Liver (tissue), 9 donors: ENCODE measurements around the gene COL8A1. TPM values are rescaled to one million over a fixed set of nuclear protein-coding genes. Genes with fewer than 3 reads are reported as not detected.

Source experiments
- DNase-seq: peaks from one replicate; pipeline ENCODE4 v3.0.0-alpha.2; 2017; ENCODE audit warnings: low spot score
- H3K27ac ChIP-seq, 2 donors: one replicate each; pipeline ENCODE4 v1.7.0; 2013; ENCODE audit warnings: inconsistent platforms in 2 of 2, low read length in 2 of 2, control low read depth in 1 of 2, low read depth in 1 of 2, mild to moderate bottlenecking in 1 of 2
- H3K27me3 ChIP-seq, 4 donors: one replicate each; pipeline versions ENCODE4 v1.6.1 to v1.7.0; 2013; ENCODE audit warnings: low read length in 3 of 4, inconsistent platforms in 1 of 4, mild to moderate bottlenecking in 1 of 4, moderate library complexity in 1 of 4; ENCODE audit not compliant: control insufficient read depth in 4 of 4, insufficient read depth in 4 of 4
- H3K36me3 ChIP-seq, 4 donors: one replicate each; pipeline versions ENCODE4 v1.6.1 to v1.7.0; 2013; ENCODE audit warnings: low read length in 3 of 4, mild to moderate bottlenecking in 3 of 4, low read depth in 1 of 4, moderate library complexity in 1 of 4; ENCODE audit not compliant: control insufficient read depth in 4 of 4, insufficient read depth in 3 of 4
- H3K4me1 ChIP-seq, 4 donors: one replicate each; pipeline versions ENCODE4 v1.6.1 to v1.7.0; 2013; ENCODE audit warnings: low read length in 3 of 4, mild to moderate bottlenecking in 3 of 4, moderate library complexity in 1 of 4; ENCODE audit not compliant: control insufficient read depth in 4 of 4, insufficient read depth in 4 of 4
- H3K4me3 ChIP-seq, 3 donors: one replicate each; pipeline versions ENCODE4 v1.6.1 to v1.7.0; 2013; ENCODE audit warnings: low read length in 3 of 3, control low read depth in 1 of 3, low read depth in 1 of 3, mild to moderate bottlenecking in 1 of 3
- H3K9ac ChIP-seq, 2 donors: one replicate each; pipeline ENCODE4 v1.7.0; 2013; ENCODE audit warnings: low read length in 2 of 2, mild to moderate bottlenecking in 2 of 2, moderate library complexity in 2 of 2, control low read depth in 1 of 2, low read depth in 1 of 2
- H3K9me3 ChIP-seq, 4 donors: one replicate each; pipeline versions ENCODE4 v1.6.1 to v1.7.0; 2013; ENCODE audit warnings: low read length in 3 of 4; ENCODE audit not compliant: control insufficient read depth in 4 of 4
- EGR1 ChIP-seq, 2 donors: IDR thresholded peaks; 2 replicates each; pipeline ENCODE4 v1.6.1; 2016 to 2018; ENCODE audit warnings: antibody characterized with exemption in 2 of 2, low read depth in 2 of 2
- FOXA1 ChIP-seq: IDR thresholded peaks from 2 replicates; pipeline ENCODE4 v1.6.1; 2016; ENCODE audit warnings: antibody characterized with exemption
- FOXA2 ChIP-seq: IDR thresholded peaks from 2 replicates; pipeline ENCODE4 v1.6.1; 2016; ENCODE audit warnings: antibody characterized with exemption
- GABPA ChIP-seq, 2 donors: IDR thresholded peaks in 1 of 2; conservative IDR thresholded peaks in 1 of 2; 2 replicates each; pipeline ENCODE4 v1.6.1; 2016; ENCODE audit warnings: antibody characterized with exemption in 2 of 2, mild to moderate bottlenecking in 1 of 2, moderate library complexity in 1 of 2
- HNF4A ChIP-seq, 2 donors: conservative IDR thresholded peaks; 2 replicates each; pipeline ENCODE4 v1.6.1; 2016; ENCODE audit warnings: antibody characterized with exemption in 2 of 2, mild to moderate bottlenecking in 2 of 2
- HNF4G ChIP-seq: IDR thresholded peaks from 2 replicates; pipeline ENCODE4 v1.6.1; 2016; ENCODE audit warnings: antibody characterized with exemption
- NR2F2 ChIP-seq: IDR thresholded peaks from 2 replicates; pipeline ENCODE4 v1.6.1; 2016; ENCODE audit warnings: antibody characterized with exemption
- RXRA ChIP-seq, 2 donors: IDR thresholded peaks; 2 replicates each; pipeline ENCODE4 v1.6.1; 2017 to 2018; ENCODE audit warnings: antibody characterized with exemption in 2 of 2, mild to moderate bottlenecking in 1 of 2
- SP1 ChIP-seq: IDR thresholded peaks from 2 replicates; pipeline ENCODE4 v1.6.1; 2018; ENCODE audit warnings: antibody characterized with exemption, mild to moderate bottlenecking
- YY1 ChIP-seq: IDR thresholded peaks from 2 replicates; pipeline ENCODE4 v1.6.1; 2016; ENCODE audit warnings: antibody characterized with exemption, mild to moderate bottlenecking
- WGBS: extraction: QIAGEN DNeasy Blood & Tissue Kit; methylation state at CpG from one replicate; pipeline ENCODE4 v1.1.7; 2013; 5-methylcytosine and 5-hydroxymethylcytosine counted together
- polyA plus RNA-seq, 2 donors: library from polyadenylated mRNA; stranded (reverse) in 1 of 2; unstranded in 1 of 2; fragments of 200-250 nt in 1 of 2; fragments of >200 nt in 1 of 2; fragmentation: Nextera tagmentation in 1 of 2; extraction: Ambion mirVana in 1 of 2; gene quantifications; one replicate each; pipeline versions ENCODE4 v1.2.1 to v1.2.3, GENCODE V29; 2013 to 2015
- total RNA-seq, 2 donors: library from RNA; depleted of rRNA; stranded (reverse); fragments of >200 nt; gene quantifications; one replicate each; pipeline ENCODE4 v1.2.3, GENCODE V29; 2014
- TF ChIP-seq, protein P1 (sequence below): IDR thresholded peaks from 2 replicates; pipeline ENCODE4 v1.6.1; 2016; ENCODE audit warnings: antibody characterized with exemption
- donor health status: healthy.
- donor health status: healthy.
- donor health status: healthy.
- donor health status: healthy.
- donor health status: healthy.

Gene COL8A1
- total and polyA plus RNA-seq, 4 donors: 0.14 to 2.2 (median 1.0) TPM

DNA sequence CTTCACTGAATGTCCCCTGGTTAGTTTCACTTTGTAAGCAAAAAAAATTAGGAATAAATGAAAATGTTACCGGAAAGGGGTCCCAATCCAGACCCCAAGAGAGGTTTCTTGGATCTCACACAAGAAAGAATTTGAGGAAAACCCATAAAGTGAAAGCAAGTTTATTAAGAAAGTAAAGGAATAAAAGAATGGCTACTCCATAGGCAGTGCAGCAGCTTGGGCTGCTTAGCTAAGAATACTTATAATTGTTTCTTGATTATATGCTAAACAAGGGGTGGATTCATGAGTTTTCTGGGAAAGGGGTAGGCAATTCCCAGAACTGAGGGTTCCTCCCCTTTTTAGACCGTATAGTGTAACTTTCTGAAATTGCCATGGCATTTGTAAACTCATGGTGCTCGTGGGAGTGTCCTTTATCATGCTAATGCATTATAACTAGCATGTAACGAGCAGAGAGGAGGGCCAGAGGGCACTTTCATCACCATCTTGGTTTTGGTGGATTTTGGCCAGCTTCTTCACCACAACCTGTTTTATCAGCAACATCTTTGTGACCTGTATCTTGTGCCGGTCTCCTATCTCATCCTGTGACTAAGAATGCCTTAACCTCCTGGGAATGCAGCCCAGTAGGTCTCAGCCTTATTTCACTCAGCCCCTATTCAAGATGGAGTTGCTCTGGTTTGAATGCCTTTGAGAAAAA lies 138.3 kb downstream of the COL8A1 start:
- 69% methylated on average over 5 of the region's 5 CpGs for WGBS
- no peak overlapping the region for H3K27ac ChIP-seq

DNA sequence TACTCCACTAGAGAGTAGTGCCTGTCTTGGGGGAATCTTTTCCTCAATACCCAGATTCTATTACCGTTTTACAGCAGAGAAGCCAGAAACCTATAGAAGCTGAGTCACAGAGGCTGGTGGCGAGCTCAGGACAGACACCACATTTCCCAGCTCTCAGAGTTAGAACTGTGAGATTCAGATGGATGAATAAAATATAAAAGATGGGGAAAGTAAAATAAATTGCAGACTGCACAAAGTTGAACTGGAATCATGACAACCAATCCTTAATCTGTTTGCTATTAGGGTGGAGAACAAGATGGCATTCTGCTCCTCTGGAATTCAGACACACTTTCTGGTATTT lies 138.8 kb downstream of the COL8A1 start:
- no peak overlapping the region for H3K4me3 ChIP-seq
- no peak for DNase-seq
- H3K4me1 ChIP-seq: no peaks in the 10 kb centered on the region
- 85% methylated on average over 2 of the region's 2 CpGs for WGBS
- H3K27me3 ChIP-seq: peaks cover 0 to 2% (median 0%) of the 10 kb centered on the region in 4 donors
- H3K36me3 ChIP-seq: no peaks in the 10 kb centered on the region
- H3K9ac ChIP-seq: no peak overlapping the region
- no peaks in the 10 kb centered on the region for H3K9me3 ChIP-seq
- TF ChIP-seq SP1: no peak
- TF ChIP-seq FOXA1: no peak
- TF ChIP-seq, protein P1, sequence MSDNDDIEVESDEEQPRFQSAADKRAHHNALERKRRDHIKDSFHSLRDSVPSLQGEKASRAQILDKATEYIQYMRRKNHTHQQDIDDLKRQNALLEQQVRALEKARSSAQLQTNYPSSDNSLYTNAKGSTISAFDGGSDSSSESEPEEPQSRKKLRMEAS: no peak
- TF ChIP-seq RXRA (IDR thresholded peaks at IDR 0.05): no peak
- TF ChIP-seq EGR1 (IDR thresholded peaks at IDR 0.05; ENCODE audit: low read depth in 2 of 2): no peak
- H3K27ac ChIP-seq: no peak overlapping the region

More for the DNA sequence above, 138.3 kb downstream of the COL8A1 start:
- Histone ChIP-seq H3K4me1 (no peaks in the 10 kb centered on the region), H3K4me3 (no peak overlapping the region), H3K9ac (no peak overlapping the region), H3K36me3 (no peaks in the 10 kb centered on the region), H3K27me3 (peaks cover 0 to 2% (median 0%) of the 10 kb centered on the region in 4 donors), H3K9me3 (no peaks in the 10 kb centered on the region)
- no peak for DNase-seq
- TF ChIP-seq, protein P1: no peak
- no peak for TF ChIP-seq HNF4A (conservative IDR thresholded peaks at IDR 0.05)
- TF ChIP-seq RXRA (IDR thresholded peaks at IDR 0.05): no peak
- no peak for TF ChIP-seq HNF4G
- TF ChIP-seq GABPA (IDR thresholded peaks at IDR 0.05 in 1 of 2, conservative IDR thresholded peaks at IDR 0.05 in 1 of 2): no peak
- no peak for TF ChIP-seq NR2F2
- TF ChIP-seq FOXA1: no peak

DNA sequence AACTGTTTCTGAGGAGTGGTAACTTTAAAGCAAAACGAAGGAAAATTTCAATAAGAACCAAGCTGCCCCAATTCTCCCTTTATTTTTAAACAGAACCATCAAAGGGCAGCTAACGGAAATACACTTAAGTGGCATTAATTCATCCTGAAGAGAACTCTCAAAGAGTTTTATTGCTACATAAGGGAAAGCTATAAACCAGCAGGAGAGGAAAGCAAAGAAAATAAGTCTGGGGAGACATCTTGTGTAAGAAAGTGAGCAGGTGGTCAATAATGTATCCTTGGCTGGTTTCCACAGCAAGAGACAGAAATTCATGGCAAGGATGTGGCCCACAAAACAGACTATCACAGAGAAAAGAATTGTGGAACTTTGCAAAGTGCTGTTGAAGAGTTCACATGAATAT lies 139.3 kb downstream of the COL8A1 start:
- 71% methylated on average over 2 of the region's 2 CpGs for WGBS
- H3K36me3 ChIP-seq: no peaks in the 10 kb centered on the region
- no peak overlapping the region for H3K9ac ChIP-seq
- no peaks in the 10 kb centered on the region for H3K4me1 ChIP-seq
- TF ChIP-seq HNF4A (conservative IDR thresholded peaks at IDR 0.05): no peak
- TF ChIP-seq YY1: no peak
- no peak for TF ChIP-seq GABPA (IDR thresholded peaks at IDR 0.05 in 1 of 2, conservative IDR thresholded peaks at IDR 0.05 in 1 of 2)
- TF ChIP-seq FOXA2: no peak
- no peak overlapping the region for H3K4me3 ChIP-seq
- no peak for DNase-seq
- H3K27ac ChIP-seq: no peak overlapping the region
- peaks cover 0 to 2% (median 0%) of the 10 kb centered on the region in 4 donors for H3K27me3 ChIP-seq
- no peaks in the 10 kb centered on the region for H3K9me3 ChIP-seq

DNA sequence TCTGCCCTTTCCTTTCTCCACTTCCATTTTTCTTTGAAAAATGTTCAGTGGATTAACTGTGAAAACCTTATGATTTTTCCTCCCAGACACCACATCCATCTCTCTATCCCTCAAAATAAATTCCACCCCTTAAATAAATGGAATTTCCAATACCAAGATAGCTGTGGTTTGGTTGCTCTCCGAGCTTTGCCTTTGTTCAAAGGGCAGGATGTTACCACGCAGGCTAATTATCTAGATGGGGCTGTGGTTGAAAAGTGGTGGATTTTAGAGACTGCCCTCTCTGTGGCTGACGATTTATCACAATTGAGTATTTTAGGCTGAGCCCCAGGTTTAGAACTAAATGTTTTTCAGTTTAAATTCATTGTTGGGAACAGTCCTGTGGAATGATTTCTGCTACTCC lies 142.4 kb downstream of the COL8A1 start:
- no peak overlapping the region for H3K4me3 ChIP-seq
- DNase-seq: no peak
- H3K9me3 ChIP-seq: no peaks in the 10 kb centered on the region
- no peak for TF ChIP-seq FOXA1
- H3K4me1 ChIP-seq: no peaks in the 10 kb centered on the region
- WGBS: 57% methylated on average over 3 of the region's 3 CpGs
- H3K27me3 ChIP-seq: peaks cover 0 to 2% (median 0%) of the 10 kb centered on the region in 4 donors
- H3K9ac ChIP-seq: no peak overlapping the region
- H3K27ac ChIP-seq: no peak overlapping the region
- H3K36me3 ChIP-seq: no peaks in the 10 kb centered on the region
